Stimulated activated CD4-positive, alpha-beta T cell treated with anti-CD3 and anti-CD28 coated beads, Interleukin-4, amount 100 ng/mL, for 1 hour (primary cell): ENCODE results near the gene KIF21B.

Experiments used
- DNase-seq: peaks from one replicate; pipeline ENCODE4 v3.0.0-alpha.2; 2020

KIF21B gene

GRCh38 chr1:201044119-201044518 is 20.6 kb upstream of the KIF21B start:
- no peak for DNase-seq

GRCh38 chr1:201042779-201043461 is 19.4 kb upstream of the KIF21B start:
- peak; percentile 68 for DNase-seq

DNA sequence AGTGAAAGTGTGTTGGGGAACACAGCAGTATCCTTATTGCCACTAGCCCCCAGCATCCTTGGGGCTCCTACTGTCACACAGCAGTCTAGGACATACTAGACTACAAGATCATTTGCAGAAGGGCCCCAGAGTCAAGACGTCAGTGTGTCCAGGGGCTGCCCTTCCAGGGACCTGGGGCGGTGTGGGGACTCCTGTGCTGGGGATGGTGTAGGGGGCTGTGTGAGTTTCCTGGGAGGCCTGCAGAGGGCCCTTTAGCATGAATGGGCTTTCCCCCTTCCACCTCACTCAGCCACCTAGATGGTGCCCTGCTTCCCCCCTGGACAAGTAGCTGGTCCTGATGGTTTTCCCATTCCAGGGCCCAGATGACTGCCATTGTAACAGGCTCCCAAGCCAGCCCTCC is 17.5 kb upstream of the KIF21B start:
- DNase-seq = no peak

DNA sequence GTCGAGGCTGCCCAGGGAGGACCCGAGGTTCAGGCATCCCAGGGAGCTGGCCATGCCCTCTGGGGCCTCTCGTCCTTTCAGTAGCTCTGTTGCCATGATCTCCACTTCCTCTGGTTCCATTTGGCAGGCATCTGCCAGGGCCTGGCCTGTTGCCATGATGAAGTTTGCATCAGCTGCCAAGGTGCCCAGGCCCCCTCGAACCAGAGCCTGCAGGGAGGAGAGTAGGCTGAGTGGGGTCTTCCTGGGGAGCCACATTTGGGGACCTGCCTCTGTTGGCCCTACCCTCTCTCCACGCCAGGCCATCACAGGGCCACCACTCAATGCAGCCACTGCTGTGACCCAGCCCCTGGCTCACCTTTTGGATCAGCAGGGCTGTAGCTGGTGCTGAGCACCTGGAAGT is 16.4 kb upstream of the KIF21B start:
- no peak for DNase-seq

DNA sequence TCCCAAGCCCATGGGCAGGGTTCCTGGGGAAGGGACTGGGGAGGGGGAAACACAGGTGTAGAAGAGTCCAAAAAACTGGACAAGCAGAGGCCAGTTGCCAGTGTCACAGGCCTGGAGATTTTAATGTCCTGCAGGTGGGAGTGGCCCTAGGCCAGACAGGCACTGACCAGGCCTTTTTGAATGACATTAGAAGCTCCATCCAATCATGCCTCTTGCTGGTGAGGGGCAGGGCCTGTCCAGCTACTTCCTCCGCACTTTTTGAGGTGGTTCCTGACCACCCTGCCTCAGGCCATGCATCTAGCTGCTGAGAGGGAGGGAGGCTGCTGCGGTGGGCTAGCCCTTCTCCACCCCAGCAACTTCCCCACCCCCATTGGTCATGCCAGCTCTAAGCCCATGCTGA is 15.9 kb upstream of the KIF21B start:
- no peak for DNase-seq

DNA sequence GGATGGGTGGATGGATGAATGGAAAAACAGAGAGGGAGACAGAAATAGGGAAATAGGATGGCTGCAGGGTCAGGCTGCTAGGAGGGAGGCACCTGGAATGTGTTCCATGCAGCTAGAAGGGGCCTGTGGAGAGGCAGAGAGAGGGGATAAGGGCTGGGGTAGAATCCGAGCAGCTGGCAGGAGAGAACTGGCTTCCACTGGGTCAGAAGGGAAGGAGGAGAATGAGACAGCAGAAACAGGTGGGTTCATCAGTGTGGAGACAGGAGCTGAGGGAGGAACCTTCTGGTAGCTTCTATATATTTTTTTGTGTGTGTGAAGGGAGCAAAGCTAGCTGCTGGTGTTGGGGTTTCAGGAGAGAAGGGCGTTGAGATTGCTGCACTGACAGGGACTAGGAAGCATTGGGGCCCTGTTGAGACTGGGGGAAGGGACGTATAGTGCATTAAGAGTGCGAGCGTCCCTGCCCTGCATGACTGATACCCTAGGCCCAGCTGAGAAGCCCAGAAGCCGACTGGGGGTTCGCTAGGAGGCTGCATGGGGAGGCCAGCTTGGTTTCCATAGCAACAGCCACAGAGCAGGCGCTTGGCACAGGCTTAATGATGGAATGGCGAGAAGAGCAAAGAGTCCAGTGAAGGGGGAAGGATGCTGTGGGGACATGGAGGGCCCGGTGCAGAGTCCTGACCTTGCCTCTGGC is 14.8 kb upstream of the KIF21B start:
- no peak for DNase-seq

- no peak for DNase-seq
Measured at GRCh38 chr1:201036188-201036842, 12.8 kb upstream of the KIF21B start.

DNA sequence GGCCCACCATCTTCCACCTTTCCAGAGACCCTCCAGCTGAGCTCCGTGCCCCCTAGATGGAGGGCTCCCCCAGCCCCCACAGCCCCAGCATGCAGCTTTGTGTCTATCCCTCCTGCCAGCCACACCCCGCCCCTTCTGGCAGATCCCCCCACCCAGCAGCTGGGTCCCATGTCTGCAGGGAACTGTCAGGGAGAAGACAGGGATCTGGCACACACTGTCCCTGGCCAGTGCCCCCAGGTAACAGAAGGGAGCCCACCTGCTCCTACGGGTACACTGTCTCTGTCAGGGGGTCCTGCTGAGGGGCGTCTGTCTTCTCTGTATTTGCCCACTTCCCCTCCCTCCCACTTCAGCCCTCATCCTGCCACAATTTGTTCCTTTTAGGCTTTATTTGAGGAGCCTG is 11.2 kb upstream of the KIF21B start:
- no peak for DNase-seq

GRCh38 chr1:201032408-201032807 is 8.9 kb upstream of the KIF21B start:
- DNase-seq = no peak

DNA sequence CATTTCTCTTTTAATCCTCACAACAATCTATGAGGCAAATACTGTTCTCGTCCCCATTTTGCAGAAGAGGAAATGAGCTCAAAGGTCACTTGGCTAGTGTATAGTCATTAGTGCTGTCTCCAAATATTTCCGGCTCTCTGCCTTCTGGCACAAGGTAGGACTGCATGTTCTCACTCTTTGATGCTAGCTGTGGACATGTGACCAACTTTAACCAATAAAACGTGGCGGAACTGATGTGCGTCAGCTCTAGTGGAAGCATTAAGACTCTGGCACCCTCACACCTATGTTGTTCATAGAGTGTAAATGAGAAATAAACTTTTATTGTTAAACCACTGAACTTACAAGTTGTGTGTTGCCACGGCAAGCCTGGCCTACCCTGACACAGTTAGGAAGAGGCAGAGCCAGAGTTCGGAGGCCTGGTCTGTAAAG is 5.0 kb upstream of the KIF21B start:
- no peak for DNase-seq

DNA sequence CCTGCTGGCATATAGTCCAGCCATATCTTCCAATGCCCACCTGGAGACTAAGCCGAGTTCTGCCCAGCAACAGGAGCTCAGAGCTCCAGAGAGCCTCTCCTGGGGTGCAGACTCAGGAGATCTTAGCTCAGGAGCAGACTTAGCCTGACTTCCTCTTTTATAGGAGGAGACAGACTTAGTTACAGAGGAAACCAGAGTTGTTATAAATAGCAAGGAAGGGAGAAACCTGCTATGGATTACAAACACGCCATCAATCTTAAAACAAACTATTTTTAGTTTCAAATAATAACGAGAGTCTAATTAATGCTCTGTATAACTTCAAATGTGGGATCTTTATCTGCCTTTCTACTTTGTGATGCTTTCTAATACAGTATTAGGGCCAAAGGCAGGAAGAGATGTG is 3.3 kb upstream of the KIF21B start:
- DNase-seq = no peak

DNA sequence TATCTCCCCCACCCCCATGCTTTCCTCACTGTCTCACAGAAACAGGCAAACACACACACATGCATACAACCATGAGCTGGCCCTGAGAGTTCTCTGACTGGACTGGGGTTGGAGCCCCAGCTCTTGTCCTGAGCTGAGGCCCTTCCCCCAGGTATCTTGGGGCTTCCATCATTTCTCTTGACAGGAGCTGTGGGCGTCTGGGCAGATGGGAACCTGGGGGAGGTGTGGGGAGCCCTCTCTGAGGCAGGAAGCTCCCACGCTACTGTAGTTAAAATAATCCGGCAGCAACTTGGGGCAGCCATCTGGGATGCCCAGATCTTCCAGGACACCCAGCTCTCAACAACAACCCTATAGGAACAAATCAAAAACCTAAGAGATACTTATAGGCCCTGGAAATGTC is 2.7 kb upstream of the KIF21B start:
- no peak for DNase-seq

GRCh38 chr1:201025571-201026002 is 2.1 kb upstream of the KIF21B start:
- DNase-seq = no peak

- DNase-seq = no peak
Measured at GRCh38 chr1:201024625-201024998, 1.1 kb upstream of the KIF21B start.

DNA sequence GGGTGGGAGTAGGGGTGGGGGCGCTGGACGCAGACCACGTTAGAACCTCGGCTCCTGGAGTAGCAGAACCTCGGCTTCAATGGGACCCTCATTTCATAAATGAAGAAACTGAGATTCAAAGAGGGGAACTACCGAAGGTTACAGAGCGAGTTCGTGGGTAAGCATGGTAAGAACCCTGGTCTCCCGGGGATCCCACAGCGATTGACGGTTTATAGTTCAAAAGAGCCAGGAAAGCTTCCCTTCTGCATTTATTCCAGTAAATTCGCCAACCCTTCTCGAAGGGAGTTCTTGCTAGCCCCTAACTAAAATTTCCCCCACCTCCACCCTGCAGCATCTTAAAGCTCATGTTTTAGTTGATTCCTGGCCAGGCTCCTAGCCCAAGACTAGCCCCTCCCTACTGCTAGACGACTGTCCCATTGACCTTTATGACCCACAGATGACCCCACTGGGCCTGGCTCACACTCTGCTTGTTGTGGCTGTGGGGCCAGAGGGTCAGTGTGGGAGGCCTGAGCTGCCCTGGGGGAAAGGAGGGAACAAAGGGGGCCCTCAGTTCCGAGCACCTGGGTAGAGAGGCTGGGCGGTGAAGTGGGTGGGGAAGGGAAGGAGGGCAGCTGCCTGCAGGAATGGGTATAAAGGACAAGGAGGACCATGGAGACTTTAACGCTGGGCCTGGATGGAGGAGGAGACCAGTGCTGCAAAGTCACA is 558 bp upstream of the KIF21B start:
- DNase-seq = no peak

DNA sequence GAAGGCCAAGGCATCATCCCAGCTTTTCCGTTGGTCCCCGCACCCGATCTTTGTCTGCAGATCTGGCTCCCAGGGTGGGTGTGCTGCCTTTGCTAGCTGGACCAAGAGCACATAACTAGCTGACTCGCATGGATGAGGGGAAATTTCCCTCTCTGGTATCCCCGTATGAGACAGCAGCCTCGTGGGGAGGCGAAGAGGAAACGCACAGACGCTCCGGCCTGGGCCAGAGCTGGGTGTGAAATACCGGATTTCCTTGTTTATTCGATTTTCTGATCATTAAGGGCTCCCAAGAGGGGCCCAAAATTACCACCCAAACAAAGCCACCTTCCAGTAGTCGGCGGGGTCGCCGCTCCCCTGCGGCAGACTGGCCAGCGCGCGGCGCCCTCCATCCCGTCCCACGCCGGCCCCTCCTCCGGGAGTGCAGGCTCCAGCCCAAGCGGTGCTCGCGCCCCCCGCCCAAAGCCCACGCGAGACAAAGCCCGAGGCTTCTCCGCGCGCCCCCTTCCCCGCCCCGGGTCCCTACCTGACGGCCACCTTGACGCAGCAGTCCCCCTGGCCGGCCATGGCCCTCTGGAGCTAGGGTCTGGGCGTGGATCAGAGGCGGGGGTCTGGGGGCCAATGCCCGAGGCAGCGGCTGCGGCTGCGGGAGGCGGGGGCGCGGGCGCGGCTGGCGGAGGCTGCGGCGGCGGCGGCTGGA is 546 bp downstream of the KIF21B start:
- peak; percentile 39 for DNase-seq

GRCh38 chr1:201022493-201022819 is 1.1 kb downstream of the KIF21B start:
- no peak for DNase-seq

DNA sequence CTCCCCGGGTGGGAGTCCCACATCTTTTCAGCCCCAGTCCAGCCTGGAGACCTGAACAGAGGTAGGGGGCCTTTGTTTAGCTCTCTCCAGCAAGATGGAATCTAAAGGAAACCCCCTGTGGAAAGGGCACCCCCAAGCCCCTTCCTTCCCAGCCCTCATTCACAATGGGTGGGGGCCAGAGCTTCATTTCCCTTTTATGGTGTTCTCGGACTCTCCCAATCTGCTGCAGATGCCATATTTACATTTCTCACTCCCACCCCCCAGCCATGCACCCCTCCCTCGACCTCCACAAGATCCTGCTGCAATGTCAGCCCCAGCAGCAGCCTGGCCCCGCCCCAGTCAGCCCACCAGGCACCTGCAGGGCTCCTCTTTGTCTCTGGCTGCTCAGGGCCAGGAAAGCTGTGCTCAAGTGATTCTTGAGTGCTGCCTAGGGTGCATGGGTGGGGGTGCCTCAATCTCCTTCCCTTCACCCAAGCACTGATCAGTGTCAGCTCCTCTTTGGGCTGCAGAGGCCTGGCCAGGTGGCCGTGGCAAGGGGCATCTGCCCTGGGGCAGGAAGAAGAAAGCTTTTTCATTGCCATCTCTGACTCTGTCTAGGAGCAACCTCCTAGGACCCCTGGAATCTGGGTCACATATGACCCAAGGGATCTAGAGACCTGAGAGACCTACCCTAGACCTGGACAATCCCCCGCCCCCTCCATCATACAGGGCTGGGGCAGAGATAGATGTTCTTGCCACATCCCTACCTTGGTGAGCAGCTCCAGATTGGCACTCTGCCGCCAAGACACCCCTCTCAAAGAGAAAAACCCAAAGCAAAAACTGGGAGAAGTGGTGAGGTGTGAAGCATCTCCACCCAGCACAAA is 1.7 kb downstream of the KIF21B start:
- DNase-seq = no peak

DNA sequence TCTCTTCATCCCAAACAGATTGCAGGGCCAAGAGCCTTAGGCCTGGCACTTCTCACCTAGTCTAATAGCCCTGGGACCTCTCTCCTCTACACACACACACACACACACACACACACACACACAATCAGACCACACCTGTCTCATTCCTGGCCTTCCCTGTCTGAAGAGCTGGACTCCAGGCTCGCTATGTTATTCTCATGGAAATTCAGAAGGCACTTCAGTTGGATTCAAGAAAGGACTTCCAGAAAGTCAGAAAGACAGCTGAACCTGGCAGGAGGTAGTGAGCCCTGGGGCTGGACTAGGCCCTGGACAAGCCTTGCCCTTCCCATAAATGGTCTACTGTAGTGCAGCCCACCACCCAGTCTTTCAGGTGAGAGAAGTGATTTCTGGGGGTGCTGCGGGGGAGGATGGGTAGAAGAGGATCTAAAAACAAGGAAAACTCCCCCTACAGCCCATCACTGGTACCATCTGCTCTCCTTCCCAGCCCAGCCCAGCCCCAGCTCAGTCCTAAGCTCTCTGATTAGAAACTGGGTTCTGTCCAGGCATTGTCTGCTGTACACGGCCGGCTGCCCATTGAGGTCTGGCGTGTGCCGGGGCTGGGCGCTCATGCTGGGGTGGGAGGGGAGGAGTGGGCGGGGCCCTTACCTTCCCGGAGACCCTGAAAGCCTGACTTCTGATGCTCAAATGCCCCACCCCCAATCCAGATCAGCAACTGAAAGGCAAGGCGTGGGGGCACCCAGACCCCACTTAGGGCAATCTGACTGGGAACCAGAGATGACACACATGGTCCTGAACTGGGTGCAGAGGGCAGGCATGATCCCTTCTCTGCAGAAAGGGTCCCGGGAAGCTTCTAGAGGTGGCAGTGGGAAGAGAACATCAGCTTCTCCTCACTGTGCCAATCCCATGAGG is 2.5 kb downstream of the KIF21B start:
- DNase-seq = peak; percentile 27

- no peak for DNase-seq
Measured at GRCh38 chr1:201020040-201020591, 3.4 kb downstream of the KIF21B start.
